Right renal cortex interstitium (tissue), 3 donors: ENCODE measurements around the gene MT1A. TPM values are rescaled to one million over a fixed set of nuclear protein-coding genes. Genes with fewer than 3 reads are reported as not detected.
A peak's percentile ranks its signal among the peaks of the same experiment; 100 is the strongest.

Experiments used
- DNase-seq, 3 donors: peaks; one replicate each; pipeline ENCODE4 v3.0.0-alpha.2; 2013; ENCODE audit warnings: low read depth in 3 of 3, low spot score in 2 of 3
- polyA plus RNA-seq, 3 donors: library from polyadenylated mRNA; unstranded; fragments of 120-200 nt; gene quantifications; one replicate each; pipeline ENCODE4 v1.2.1, GENCODE V29; 2013; ENCODE audit not compliant: insufficient read length in 3 of 3

Gene MT1A
- not detected for polyA plus RNA-seq

DNA sequence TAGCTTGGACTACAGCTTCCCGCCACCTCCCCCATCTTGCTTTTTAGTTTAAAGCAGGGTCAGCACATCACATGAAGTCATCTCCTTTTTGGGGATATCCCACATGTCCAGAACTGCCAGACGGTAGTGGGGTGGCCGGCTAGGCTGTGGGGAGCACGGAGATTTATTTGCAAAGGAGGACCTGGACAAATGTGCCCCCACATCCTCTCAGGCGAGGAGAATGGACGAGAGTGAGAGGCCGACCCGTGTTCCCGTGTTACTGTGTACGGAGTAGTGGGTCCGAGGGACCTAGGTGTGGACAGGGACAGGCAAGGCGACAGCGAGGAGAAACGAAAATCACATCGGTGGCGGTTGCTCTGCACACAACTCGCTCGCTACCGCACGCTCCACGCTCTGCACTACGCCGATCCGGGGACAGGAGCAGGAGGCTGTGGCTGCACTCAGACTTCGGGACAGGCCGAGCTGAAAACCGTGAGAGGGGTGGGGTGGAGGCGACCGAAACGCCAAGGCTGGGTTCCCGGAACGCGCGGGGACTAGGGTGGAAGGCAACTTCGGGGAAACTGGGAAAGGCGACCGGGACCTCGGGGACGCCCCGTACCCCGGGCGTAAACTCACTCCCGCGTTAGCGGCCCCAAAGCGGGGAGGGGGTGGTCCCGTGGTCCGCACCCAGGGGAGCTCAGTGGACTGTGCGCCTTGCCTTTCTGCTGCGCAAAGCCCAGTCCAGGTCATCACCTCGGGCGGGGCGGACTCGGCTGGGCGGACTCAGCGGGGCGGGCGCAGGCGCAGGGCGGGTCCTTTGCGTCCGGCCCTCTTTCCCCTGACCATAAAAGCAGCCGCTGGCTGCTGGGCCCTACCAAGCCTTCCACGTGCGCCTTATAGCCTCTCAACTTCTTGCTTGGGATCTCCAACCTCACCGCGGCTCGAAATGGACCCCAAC, at the start of gene MT1A:
Gene MT1A (plus strand): TSS at position 853 of the 937 bp plus-strand sequence. CDS start 73 bp downstream, at position 926.
- no peak for DNase-seq

- DNase-seq = no peak
Observed at GRCh38 chr16:56588781-56589140, 49.7 kb upstream of the MT1A start.

- peak in 1 of 3 donors; percentile 36 for DNase-seq
Observed at GRCh38 chr16:56589141-56590039, 49.1 kb upstream of the MT1A start, which contains the start of gene MT3. MT3 (plus strand) TSS chr16:56589528; CDS start chr16:56589591, 63 bp downstream.

DNA sequence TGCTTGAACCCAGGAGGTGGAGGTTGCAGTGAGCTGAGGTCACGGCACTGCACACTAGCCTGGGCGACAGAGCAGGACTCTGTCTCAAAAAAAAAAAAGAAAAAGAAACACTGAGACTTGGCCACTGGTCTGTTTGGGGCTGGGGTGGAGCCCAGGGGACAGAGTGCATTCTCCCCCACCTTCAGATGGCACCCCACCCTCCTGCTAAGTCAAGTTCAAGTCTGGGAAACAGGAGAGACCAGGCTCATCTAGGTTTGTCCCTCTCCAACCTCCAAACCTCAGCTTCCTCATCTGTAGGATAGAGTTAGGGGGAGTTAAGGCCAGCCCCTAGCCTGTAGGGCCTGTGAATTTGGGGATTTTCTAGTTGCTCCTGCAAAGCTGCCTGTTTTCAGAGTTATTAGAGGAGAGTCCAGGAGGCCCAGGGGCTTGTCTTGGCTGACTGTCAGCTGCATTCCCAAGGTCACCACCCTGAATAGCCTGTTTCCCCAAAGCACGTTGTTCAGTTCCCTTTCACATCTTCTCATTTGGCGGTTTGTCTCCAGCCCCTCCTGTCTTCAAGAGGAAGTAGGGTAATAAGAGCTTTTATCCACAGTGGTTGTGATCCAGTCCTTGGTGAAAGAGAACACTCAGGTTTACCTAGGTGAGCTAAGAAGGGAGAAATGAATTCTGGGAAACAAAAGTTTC, 46.9 kb upstream of the MT1A start:
- DNase-seq = no peak

GRCh38 chr16:56593573-56594291, 44.7 kb upstream of the MT1A start:
- DNase-seq = no peak

GRCh38 chr16:56594292-56594619, 44.2 kb upstream of the MT1A start:
- DNase-seq = no peak

- DNase-seq = no peak
Observed at GRCh38 chr16:56600398-56600999, 38.0 kb upstream of the MT1A start.

GRCh38 chr16:56601325-56601724, 37.1 kb upstream of the MT1A start:
- DNase-seq = no peak

DNA sequence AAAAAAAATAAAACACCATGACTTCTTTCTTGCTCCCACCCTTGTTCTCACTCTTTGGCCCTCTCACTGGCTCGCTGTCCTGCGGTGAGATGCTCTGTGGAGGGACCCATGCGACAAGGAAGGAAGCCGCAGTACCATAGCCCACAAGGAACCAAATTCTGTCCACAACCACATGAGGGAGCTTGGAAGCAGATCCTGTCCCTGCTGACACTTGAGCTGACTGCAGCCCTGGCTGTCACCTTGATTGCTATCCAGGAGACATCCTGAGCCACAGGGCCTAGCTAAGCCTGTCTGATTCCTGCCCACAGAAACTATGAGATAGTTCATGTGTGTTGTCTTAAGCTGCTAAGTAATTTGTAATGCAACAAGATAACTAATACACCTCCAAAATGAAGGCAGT, 34.9 kb upstream of the MT1A start:
- no peak for DNase-seq

- no peak for DNase-seq
Observed at GRCh38 chr16:56604966-56605365, 33.5 kb upstream of the MT1A start.

GRCh38 chr16:56605475-56605874, 33.0 kb upstream of the MT1A start:
- no peak for DNase-seq

GRCh38 chr16:56606071-56606475, 32.4 kb upstream of the MT1A start:
- DNase-seq = no peak

- no peak for DNase-seq
Observed at GRCh38 chr16:56606476-56607108, 31.9 kb upstream of the MT1A start.

DNA sequence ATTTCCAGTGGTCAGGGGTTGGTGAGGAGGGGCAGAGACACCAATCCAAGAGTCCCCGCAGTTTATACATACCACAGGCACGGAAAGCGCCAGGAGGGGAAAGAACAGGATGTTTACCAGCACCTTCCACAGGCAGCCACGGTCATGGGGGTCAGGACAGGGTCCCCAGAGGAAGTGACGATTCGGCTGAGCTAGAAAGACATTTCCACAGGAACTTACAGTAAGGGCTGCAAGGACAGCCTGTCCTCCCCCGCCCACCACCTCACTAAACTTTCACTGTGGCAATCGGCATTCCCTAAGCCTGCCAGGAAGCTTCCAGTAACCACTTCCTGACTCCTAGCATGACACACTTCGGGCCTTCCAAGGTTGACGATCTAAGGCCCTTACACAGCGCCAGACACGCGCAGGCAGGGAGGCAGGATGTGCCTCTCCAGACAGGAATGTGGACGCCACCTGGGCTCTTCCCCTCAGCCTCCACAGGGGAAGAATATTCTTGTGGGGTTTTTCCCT, 31.3 kb upstream of the MT1A start:
- DNase-seq = no peak

DNA sequence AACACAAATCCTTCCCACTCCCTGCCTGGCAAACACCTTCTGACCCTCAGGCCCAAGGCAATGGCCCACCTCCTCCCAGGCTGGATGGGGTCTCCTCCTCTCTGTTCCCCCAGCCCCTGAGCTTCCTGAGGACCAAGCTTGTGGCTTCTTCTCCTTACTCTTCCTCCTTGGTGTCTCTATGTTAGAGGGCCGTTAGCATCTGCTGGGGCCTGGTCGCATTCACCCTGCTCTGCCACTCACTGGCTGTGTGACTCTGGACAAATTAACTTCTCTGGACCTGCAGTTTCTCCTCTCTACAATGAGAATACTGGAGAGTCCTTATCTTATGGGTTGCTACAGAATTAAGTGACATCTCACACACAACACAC, 30.8 kb upstream of the MT1A start:
- no peak for DNase-seq

- peak in 1 of 3 donors; percentile 74 for DNase-seq
Observed at GRCh38 chr16:56608043-56608875, 30.2 kb upstream of the MT1A start, which contains the start of gene MT2A. MT2A (plus strand) TSS chr16:56608584; CDS start chr16:56608656, 72 bp downstream.

GRCh38 chr16:56608876-56609462, 29.5 kb upstream of the MT1A start:
- DNase-seq = no peak

GRCh38 chr16:56609463-56609921, 29.0 kb upstream of the MT1A start:
- peak in 1 of 3 donors; percentile 59 for DNase-seq
